OCI-LY3 (cell line): Measurements from ENCODE around the gene OR11H7.
"Not testable (repeated sequence)": the region's sequence is repeated elsewhere in the genome, so short reads cannot be mapped to it uniquely, and the experiment has no call there.

ENCODE experiments used
- H2AFZ ChIP-seq: fragments of 200-600, 300-600 bp; shearing (Covaris generic); 2 replicates; pipeline ENCODE4 v1.6.0; 2014; ENCODE audit warnings: antibody characterized with exemption, low read depth, low read length
- H3K27ac ChIP-seq: fragments of 200-600, 300-600 bp; sonication (generic); 2 replicates; pipeline ENCODE4 v1.5.1; 2014; ENCODE audit warnings: mild to moderate bottlenecking, low read length, moderate library complexity, mixed read lengths
- H3K27me3 ChIP-seq: fragments of 200-600, 300-600 bp; sonication (generic); 2 replicates; pipeline ENCODE4 v1.6.1; 2014; ENCODE audit warnings: low read depth, low read length, mixed read lengths
- H3K36me3 ChIP-seq: fragments of 200-600, 300-600 bp; sonication (generic); replicated peaks from 2 replicates; pipeline ENCODE3; 2014; ENCODE audit warnings: low read depth, low read length, mixed read lengths
- H3K4me1 ChIP-seq: fragments of 300-600, 200-600 bp; sonication (generic); 2 replicates; pipeline ENCODE4 v1.6.1; 2014; ENCODE audit warnings: low read length, mixed read lengths
- H3K4me2 ChIP-seq: fragments of 200-600, 300-600 bp; sonication (generic); 2 replicates; pipeline ENCODE4 v1.6.1; 2014; ENCODE audit warnings: low read length, mixed read lengths
- H3K4me3 ChIP-seq: fragments of 300-600, 200-600 bp; sonication (generic); 2 replicates; pipeline ENCODE4 v1.5.1; 2014; ENCODE audit warnings: antibody characterized with exemption, mild to moderate bottlenecking, low read length, moderate library complexity
- H3K79me2 ChIP-seq: fragments of 300-600, 200-600 bp; shearing (Covaris generic); 2 replicates; pipeline ENCODE4 v1.6.1; 2014; ENCODE audit warnings: mild to moderate bottlenecking, low read length, mixed read lengths
- H3K9ac ChIP-seq: fragments of 300-600, 200-600 bp; shearing (Covaris generic); 2 replicates; pipeline ENCODE4 v1.6.0; 2014; ENCODE audit warnings: mild to moderate bottlenecking, low read length, moderate library complexity
- H3K9me3 ChIP-seq: fragments of 200-600, 300-600 bp; shearing (Covaris generic); 2 replicates; pipeline ENCODE4 v1.6.1; 2014; ENCODE audit warnings: low read length, mixed read lengths; ENCODE audit not compliant: insufficient read depth
- H4K20me1 ChIP-seq: fragments of 200-600, 300-600 bp; sonication (generic); 2 replicates; pipeline ENCODE4 v1.6.1; 2016; ENCODE audit warnings: low read length, mixed read lengths; ENCODE audit not compliant: insufficient read depth
- CTCF ChIP-seq: fragments of 200-600, 300-600 bp; sonication (generic); IDR thresholded peaks from 2 replicates; pipeline ENCODE4 v1.5.1; 2014; ENCODE audit warnings: antibody characterized with exemption, low read length, low read depth
- EZH2phosphoT487 ChIP-seq: fragments of 200-600 bp; shearing (Covaris generic); IDR thresholded peaks from 2 replicates; pipeline ENCODE4 v1.6.1; 2018; ENCODE audit warnings: antibody characterized with exemption, mixed run types, low read depth

OR11H7 gene

GRCh38 chr14:20209595-20209994 lies 19.2 kb upstream of the OR11H7 start:
- TF ChIP-seq CTCF (no peak), EZH2phosphoT487 (no peak)
- Histone ChIP-seq H3K9me3 (no peaks in the 10 kb centered on the region), H3K79me2 (no peaks in the 10 kb centered on the region)

GRCh38 chr14:20212406-20212805 lies 16.4 kb upstream of the OR11H7 start:
- 0 out of 2 replicates have a peak, but pooled peaks cover 10% of the 10 kb centered on the region for H3K27me3 ChIP-seq
- H3K27ac ChIP-seq, H3K4me2 ChIP-seq, H3K9me3 ChIP-seq, H3K4me1 ChIP-seq, H3K4me3 ChIP-seq, H3K9ac ChIP-seq, H2AFZ ChIP-seq, H3K79me2 ChIP-seq, H4K20me1 ChIP-seq, H3K36me3 ChIP-seq: not testable (repeated sequence)

More at GRCh38 chr14:20209595-20209994, 19.2 kb upstream of the OR11H7 start:
- Histone ChIP-seq H3K4me2 (no peak overlapping the region), H3K27me3 (0 out of 2 replicates have a peak, but pooled peaks cover 10% of the 10 kb centered on the region), H3K4me1 (no peaks in the 10 kb centered on the region), H3K4me3 (no peak overlapping the region), H3K27ac (no peak overlapping the region), H3K36me3 (no peaks in the 10 kb centered on the region), H2AFZ (no peak overlapping the region), H3K9ac (no peak overlapping the region), H4K20me1 (no peaks in the 10 kb centered on the region)

GRCh38 chr14:20215196-20215595 lies 13.6 kb upstream of the OR11H7 start:
- Histone ChIP-seq H3K36me3 (no peaks in the 10 kb centered on the region), H3K4me2 (no peak overlapping the region), H3K4me3 (no peak overlapping the region), H3K4me1 (no peaks in the 10 kb centered on the region), H2AFZ (no peak overlapping the region), H3K27ac (no peak overlapping the region), H3K27me3 (no peaks in the 10 kb centered on the region), H3K9me3 (no peaks in the 10 kb centered on the region), H3K79me2 (no peaks in the 10 kb centered on the region), H3K9ac (no peak overlapping the region), H4K20me1 (no peaks in the 10 kb centered on the region)
- TF ChIP-seq EZH2phosphoT487 (no peak), CTCF (no peak)

GRCh38 chr14:20219033-20219432 lies 9.7 kb upstream of the OR11H7 start:
- no peak overlapping the region for H3K4me2 ChIP-seq
- H3K27ac ChIP-seq = no peak overlapping the region
- H3K36me3 ChIP-seq = no peaks in the 10 kb centered on the region
- no peaks in the 10 kb centered on the region for H3K79me2 ChIP-seq
- no peaks in the 10 kb centered on the region for H4K20me1 ChIP-seq
- H3K9me3 ChIP-seq = no peaks in the 10 kb centered on the region
- no peaks in the 10 kb centered on the region for H3K4me1 ChIP-seq
- no peak overlapping the region for H3K4me3 ChIP-seq
- no peak overlapping the region for H2AFZ ChIP-seq
- no peak for TF ChIP-seq CTCF
- no peak for TF ChIP-seq EZH2phosphoT487
- no peak overlapping the region for H3K9ac ChIP-seq
- H3K27me3 ChIP-seq = no peaks in the 10 kb centered on the region

- no peaks in the 10 kb centered on the region for H3K36me3 ChIP-seq
- no peaks in the 10 kb centered on the region for H3K79me2 ChIP-seq
- no peaks in the 10 kb centered on the region for H3K27me3 ChIP-seq
- no peaks in the 10 kb centered on the region for H3K4me1 ChIP-seq
- no peak within 1 kb of the TSS for H3K9ac ChIP-seq
- H4K20me1 ChIP-seq = no peaks in the 10 kb centered on the region
- H3K27ac ChIP-seq = no peak within 1 kb of the TSS
- no peak for TF ChIP-seq EZH2phosphoT487
- no peak for TF ChIP-seq CTCF
- H3K4me3 ChIP-seq = no peak within 1 kb of the TSS
- no peaks in the 10 kb centered on the region for H3K9me3 ChIP-seq
- no peak within 1 kb of the TSS for H2AFZ ChIP-seq
- H3K4me2 ChIP-seq = no peak within 1 kb of the TSS
Measured at GRCh38 chr14:20223410-20223809, 5.4 kb upstream of the OR11H7 start, which contains the start of gene OR11H6. TSS of gene OR11H6 (plus strand) at chr14:20223710. CDS start at chr14:20223710, 0 bp downstream.

GRCh38 chr14:20235415-20235814 lies 6.6 kb downstream of the OR11H7 start:
- not testable (repeated sequence) for H3K36me3 ChIP-seq, H3K4me1 ChIP-seq, H3K27me3 ChIP-seq, H3K27ac ChIP-seq, H3K4me3 ChIP-seq, H2AFZ ChIP-seq, H3K79me2 ChIP-seq, H3K9me3 ChIP-seq, H4K20me1 ChIP-seq, H3K9ac ChIP-seq, H3K4me2 ChIP-seq
